Measurements from ENCODE around the gene TUBA4A. TPM values are rescaled to one million over a fixed set of nuclear protein-coding genes. Genes with fewer than 3 reads are reported as not detected.

TUBA4A gene
- total and polyA plus RNA-seq, 10 of the 15 experiments (the other 5 are each of a cell fraction or from before 2014, with no cell fraction given), result 58.2 to 325 (median 134) TPM

DNA sequence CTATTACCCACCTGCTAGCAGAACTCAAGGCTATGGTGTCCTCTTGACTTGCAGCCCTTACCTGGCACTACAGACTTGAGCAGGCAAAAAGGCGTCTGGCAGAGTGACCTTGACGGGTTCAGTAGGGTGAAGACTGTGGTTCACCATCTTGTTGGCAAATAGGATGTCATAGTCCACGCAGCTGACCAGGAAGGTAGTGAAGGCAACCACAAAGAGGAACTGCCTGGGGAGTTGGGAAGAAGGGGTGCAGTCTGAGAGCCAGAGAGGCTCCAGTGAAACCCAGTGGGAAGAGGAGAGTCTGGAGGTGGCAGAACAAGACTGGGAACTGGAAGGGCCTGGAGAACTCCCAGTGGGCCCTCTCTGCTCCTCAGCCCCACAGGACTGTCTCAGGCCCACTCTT is 28.4 kb downstream of the TUBA4A start:
- Histone ChIP-seq H3K4me2 (ENCODE audit: control insufficient read depth, insufficient read depth) (no peak overlapping the region), H3K9ac (ENCODE audit: control insufficient read depth, insufficient read depth, low read length) (no peak overlapping the region), H4K20me1 (ENCODE audit: control insufficient read depth, insufficient read depth) (no peaks in the 10 kb centered on the region), H3K4me3 (no peak overlapping the region), H3K27ac (ENCODE audit: control insufficient read depth, insufficient read depth) (no peak overlapping the region), H2AFZ (ENCODE audit: control insufficient read depth, low read depth, low read length) (no peak overlapping the region), H3K36me3 (ENCODE audit: control insufficient read depth in 2 of 2, insufficient read depth in 2 of 2, low read length in 1 of 2) (peaks cover 13 to 23% of the 10 kb centered on the region in 2 experiments), H3K4me1 (ENCODE audit: control insufficient read depth, insufficient read depth, low read length) (peaks cover 15% of the 10 kb centered on the region), H3K27me3 (replicated peaks in 1 of 2; ENCODE audit: control insufficient read depth in 2 of 2, insufficient read depth in 2 of 2, low read length in 1 of 2) (no peaks in the 10 kb centered on the region), H3K79me2 (ENCODE audit: control insufficient read depth, insufficient read depth, low read length) (peaks cover 25% of the 10 kb centered on the region), H3K9me3 (replicated peaks; ENCODE audit: control insufficient read depth, insufficient read depth, low read length) (no peaks in the 10 kb centered on the region)
- ChIA-PET CTCF (interaction anchor here (0.6 kb wide), 1 partner anchor 13 kb away, joined by 3 read pairs; no protein-coding TSS in a partner anchor), POLR2A (no interaction called here), RAD21 (ENCODE audit: unreplicated experiment) (no interaction called here), SMC1A (ENCODE audit: uncharacterized antibody, unreplicated experiment) (no interaction called here)
- intact Hi-C loops (cut with micrococcal nuclease; ENCODE audit: unreplicated experiment), result no loop called here
- DNase-seq (ENCODE audit: low read depth, low spot score) (no peak), ATAC-seq (no peak), FAIRE-seq (no peak)
- WGBS (ENCODE audit: insufficient coverage, insufficient replicate concordance, low lambda C conversion rate, missing lambda C conversion rate), result 52% methylated on average over 3 of the region's 3 CpGs
- no TSS peak for BruUV-seq (replicated peaks)
- in situ Hi-C loops (cut with MboI), result no loop called here
- TF ChIP-seq POLR2AphosphoS2 (IDR thresholded peaks at IDR 0.05; ENCODE audit: low read depth, low read length) (no peak), BRCA1 (IDR thresholded peaks at IDR 0.05; ENCODE audit: low read depth, low read length) (no peak), KLF5 (IDR thresholded peaks at IDR 0.05; ENCODE audit: partially characterized antibody) (no peak), CBX3 (IDR thresholded peaks at IDR 0.05; ENCODE audit: borderline replicate concordance, low read depth) (no peak), ZSCAN29 (IDR thresholded peaks at IDR 0.05) (no peak), GATAD2B (conservative IDR thresholded peaks at IDR 0.05; ENCODE audit: low read depth) (no peak), TCF3 (IDR thresholded peaks at IDR 0.05; ENCODE audit: borderline replicate concordance, insufficient read depth, low read depth, low read length) (no peak)
- TF ChIP-seq, protein P1, sequence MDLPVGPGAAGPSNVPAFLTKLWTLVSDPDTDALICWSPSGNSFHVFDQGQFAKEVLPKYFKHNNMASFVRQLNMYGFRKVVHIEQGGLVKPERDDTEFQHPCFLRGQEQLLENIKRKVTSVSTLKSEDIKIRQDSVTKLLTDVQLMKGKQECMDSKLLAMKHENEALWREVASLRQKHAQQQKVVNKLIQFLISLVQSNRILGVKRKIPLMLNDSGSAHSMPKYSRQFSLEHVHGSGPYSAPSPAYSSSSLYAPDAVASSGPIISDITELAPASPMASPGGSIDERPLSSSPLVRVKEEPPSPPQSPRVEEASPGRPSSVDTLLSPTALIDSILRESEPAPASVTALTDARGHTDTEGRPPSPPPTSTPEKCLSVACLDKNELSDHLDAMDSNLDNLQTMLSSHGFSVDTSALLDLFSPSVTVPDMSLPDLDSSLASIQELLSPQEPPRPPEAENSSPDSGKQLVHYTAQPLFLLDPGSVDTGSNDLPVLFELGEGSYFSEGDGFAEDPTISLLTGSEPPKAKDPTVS (IDR thresholded peaks at IDR 0.05; ENCODE audit: low read depth, low read length), result no peak
- TF ChIP-seq, protein P2, sequence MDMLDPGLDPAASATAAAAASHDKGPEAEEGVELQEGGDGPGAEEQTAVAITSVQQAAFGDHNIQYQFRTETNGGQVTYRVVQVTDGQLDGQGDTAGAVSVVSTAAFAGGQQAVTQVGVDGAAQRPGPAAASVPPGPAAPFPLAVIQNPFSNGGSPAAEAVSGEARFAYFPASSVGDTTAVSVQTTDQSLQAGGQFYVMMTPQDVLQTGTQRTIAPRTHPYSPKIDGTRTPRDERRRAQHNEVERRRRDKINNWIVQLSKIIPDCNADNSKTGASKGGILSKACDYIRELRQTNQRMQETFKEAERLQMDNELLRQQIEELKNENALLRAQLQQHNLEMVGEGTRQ (IDR thresholded peaks at IDR 0.05; ENCODE audit: borderline replicate concordance, low read depth, low read length), result no peak

Measured in GM12878 (cell line).